ENCODE measurements around the gene C8A.

The C8A gene

GRCh38 chr1:56854521-56855099 lies at the start of gene C8A:
Gene C8A (plus strand): TSS chr1:56854797. CDS start chr1:56854902, 105 bp downstream.
- H3K4me3 ChIP-seq (ENCODE audit: low read depth, low read length) = no peak within 1 kb of the TSS

DNA sequence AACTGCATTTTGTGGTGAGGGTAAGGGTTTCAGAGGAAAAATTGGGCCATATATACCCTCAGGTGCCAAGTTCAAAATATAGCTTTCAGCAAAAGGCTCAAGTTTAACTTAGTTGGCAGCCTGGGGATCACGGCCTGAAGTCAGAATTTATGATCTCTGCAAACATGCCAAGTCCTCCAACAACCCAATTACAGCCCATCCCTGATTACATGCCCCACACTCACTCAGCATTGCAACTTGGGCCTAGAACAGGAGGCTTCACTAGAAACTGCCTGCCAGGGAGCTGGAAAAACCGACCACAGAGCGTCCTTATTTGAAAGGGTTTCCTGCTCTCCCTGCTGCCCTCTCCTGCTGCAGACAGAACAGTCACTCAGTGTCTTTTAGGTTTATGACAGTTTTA lies 47.8 kb upstream of the C8A start:
- no peak overlapping the region for H3K4me3 ChIP-seq (ENCODE audit: low read depth, low read length)

- no peak overlapping the region for H3K4me3 ChIP-seq (ENCODE audit: low read depth, low read length)
Observed at GRCh38 chr1:56808410-56808809, 46.2 kb upstream of the C8A start.

GRCh38 chr1:56811331-56811730 lies 43.3 kb upstream of the C8A start:
- no peak overlapping the region for H3K4me3 ChIP-seq (ENCODE audit: low read depth, low read length)

- no peak overlapping the region for H3K4me3 ChIP-seq (ENCODE audit: low read depth, low read length)
Observed at GRCh38 chr1:56814205-56814604, 40.4 kb upstream of the C8A start.

DNA sequence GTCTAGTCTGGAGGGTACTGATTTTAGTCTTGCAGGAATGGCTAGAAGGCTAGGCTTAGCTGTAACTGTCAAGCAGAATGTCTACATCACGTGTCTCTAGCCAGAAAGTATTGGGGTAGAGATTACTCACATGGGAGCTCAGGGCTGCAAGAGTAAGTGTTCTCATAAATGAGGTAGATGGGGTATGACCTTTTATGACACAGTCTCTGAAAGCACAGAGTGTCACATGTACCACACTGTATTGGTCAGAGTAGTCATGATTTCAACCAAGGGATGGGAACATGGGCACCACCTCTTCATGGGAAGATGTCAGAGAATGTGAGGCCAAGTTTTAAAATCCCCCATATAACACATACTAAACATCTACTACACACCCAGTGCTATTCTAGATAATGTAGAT lies 38.3 kb upstream of the C8A start:
- no peak overlapping the region for H3K4me3 ChIP-seq (ENCODE audit: low read depth, low read length)

- no peak overlapping the region for H3K4me3 ChIP-seq (ENCODE audit: low read depth, low read length)
Observed at GRCh38 chr1:56816909-56817308, 37.7 kb upstream of the C8A start.

GRCh38 chr1:56817716-56818463 lies 36.7 kb upstream of the C8A start:
- no peak overlapping the region for H3K4me3 ChIP-seq (ENCODE audit: low read depth, low read length)

DNA sequence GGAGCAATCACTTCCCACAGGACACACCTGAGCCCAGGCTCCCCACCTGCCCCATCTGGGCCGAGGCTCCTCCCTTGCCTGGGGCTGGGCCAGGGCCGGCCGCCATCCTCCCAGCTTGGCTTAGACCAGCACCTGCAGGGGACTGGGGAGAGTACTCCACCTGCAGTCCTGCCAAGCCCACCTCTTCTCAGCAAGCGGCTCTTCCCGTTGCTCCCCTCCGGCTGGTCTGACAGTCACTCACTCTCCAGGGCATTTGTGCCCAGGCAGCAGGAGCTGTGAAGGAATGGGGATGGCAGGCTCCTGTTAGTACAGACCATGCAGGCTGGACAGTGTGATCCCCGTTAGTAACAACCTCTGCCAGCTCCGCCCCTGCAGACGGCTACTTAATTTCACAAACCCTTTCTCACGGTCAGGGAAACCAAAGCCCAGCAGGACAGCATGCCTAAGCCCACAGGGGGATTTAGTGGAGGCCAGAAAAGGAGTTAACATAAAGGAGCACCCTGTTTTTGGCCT lies 35.2 kb upstream of the C8A start, which contains the start of gene FYB2:
Gene FYB2 (minus strand): TSS at position 18 of the 513 bp plus-strand sequence. CDS start 114 bp downstream, outside the sequence.
- H3K4me3 ChIP-seq (ENCODE audit: low read depth, low read length) = no peak within 1 kb of the TSS

- no peak overlapping the region for H3K4me3 ChIP-seq (ENCODE audit: low read depth, low read length)
Observed at GRCh38 chr1:56820755-56821461, 33.7 kb upstream of the C8A start.

GRCh38 chr1:56821462-56821797 lies 33.2 kb upstream of the C8A start:
- H3K4me3 ChIP-seq (ENCODE audit: low read depth, low read length) = no peak overlapping the region

DNA sequence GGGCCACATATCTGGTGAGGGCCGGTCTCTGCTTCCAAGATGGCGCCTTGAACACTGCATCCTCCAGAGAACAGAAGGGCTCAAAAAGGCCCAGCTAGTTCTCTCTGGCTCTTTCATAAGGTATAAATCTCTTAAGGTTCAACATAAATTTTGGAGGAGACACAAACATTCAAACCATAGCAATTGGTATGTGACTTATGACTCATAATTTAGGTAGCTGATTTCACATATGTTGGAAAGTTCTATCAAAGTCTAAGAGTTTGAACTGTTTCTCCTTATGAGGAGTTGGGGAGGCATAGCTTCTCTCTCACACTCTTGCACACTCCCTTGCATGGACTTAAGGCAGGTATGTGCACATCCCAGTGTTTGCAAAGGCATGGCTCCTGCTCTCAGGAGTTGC lies 30.3 kb upstream of the C8A start:
- no peak overlapping the region for H3K4me3 ChIP-seq (ENCODE audit: low read depth, low read length)

DNA sequence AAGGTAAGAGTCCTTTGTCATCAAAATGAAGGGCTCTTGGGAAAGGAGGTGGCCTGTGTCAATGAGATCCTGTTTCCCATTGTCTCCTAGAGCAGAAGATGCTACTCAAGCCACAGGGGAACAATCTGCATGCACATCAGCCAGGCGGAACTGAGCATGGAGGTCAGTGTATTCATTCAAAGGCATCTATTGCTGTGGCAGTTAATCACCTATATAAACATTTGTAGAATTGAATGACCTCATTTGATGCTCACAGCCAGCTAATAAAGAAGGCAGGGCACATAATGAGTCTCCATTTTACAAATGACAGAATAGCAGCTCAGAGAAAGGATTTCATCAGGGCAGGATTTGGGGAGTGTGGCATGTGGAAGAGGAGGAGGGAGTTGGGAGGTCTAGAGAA lies 29.7 kb upstream of the C8A start:
- H3K4me3 ChIP-seq (ENCODE audit: low read depth, low read length) = no peak overlapping the region

GRCh38 chr1:56825436-56825835 lies 29.2 kb upstream of the C8A start:
- no peak overlapping the region for H3K4me3 ChIP-seq (ENCODE audit: low read depth, low read length)

DNA sequence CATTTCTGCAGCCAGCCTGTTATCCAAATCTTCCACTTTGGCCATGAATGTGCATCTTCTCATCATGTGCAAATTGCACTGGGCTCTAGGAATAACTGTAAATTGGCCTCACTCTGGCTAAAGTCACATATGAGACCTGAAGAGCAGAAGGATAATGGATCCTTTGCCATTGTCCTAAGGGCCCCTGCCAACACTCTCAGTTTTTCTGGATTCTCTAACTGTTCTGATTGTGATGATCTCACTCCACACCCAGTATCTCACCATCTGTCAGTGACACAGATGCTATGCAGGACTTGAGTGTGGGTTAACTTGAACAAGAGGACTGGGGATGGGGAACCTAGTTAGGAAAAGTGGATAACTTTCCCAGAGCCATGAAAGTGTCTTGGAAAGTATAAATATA lies 26.9 kb upstream of the C8A start:
- H3K4me3 ChIP-seq (ENCODE audit: low read depth, low read length) = no peak overlapping the region

DNA sequence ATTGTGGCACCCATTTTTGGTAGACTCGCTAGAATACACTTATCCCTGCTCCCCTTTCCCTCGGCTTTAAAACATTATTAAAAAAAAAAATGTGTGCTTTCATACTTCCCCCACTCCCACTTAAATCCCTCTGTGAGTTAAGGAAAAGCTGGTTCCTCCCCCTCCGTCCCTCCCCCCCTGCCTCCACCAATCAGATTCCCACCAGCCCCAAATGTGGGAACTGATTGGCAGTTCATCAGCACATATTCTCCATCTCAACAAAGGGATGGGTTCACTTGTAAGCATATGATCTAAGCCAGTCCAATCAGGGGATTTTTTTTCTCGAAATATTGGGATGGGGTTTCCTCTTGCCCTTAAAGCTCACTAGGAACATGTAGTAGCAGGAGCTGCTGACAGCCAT lies 24.5 kb upstream of the C8A start:
- no peak overlapping the region for H3K4me3 ChIP-seq (ENCODE audit: low read depth, low read length)

- no peak overlapping the region for H3K4me3 ChIP-seq (ENCODE audit: low read depth, low read length)
Observed at GRCh38 chr1:56831871-56832693, 22.5 kb upstream of the C8A start.

DNA sequence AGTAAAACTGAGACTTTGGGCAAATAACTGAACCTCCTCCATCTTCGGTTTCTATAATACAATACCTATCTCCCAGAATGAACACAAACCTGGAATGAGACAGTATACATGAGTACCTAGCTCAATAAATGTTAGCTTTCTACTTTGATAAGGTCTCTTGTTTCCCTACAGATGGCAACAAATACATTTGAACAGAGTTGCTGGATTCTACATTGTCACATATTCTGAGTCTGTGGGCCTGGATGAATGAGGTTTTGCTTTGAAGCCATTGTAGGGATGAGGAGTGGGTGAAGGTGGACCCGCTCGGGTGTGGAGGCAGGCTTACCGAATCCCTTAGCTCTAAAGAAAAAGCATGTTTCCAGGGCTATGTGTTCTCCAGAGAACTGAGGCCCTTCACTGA lies 21.5 kb upstream of the C8A start:
- no peak overlapping the region for H3K4me3 ChIP-seq (ENCODE audit: low read depth, low read length)

DNA sequence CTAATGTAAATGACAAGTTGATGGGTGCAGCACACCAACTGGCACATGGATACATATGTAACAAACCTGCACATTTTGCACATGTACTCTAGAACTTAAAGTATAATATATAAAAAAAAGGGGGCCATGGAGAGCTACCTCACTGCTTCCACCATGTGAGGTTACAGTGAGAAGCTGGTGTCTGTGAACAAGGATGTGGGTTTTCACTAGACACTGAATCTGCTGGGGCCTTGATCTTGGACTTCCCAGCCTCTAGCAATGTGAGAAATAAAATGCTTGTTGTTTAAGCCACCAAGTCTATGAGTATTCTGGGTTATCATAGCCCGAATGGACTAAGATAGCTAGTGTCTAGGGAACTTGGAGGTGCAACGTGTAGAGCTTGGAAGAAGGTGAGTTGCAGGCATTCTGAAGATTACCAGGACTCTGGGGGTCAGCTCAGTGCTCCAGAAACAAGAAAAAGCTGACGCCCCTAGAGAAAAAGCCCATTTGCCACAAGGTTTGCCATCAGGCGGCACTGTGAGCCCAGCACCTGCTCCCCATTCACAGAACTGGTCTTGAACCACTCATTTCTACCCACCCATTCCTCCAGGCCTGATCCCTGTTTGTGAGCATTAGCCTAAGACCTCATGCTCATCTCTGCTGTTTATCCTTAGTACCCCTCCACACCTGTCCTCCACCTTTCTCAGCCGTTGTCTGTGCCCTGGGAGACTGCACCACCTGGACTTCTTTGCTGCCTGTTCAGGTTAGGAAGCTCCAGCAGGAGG lies 20.3 kb upstream of the C8A start:
- no peak overlapping the region for H3K4me3 ChIP-seq (ENCODE audit: low read depth, low read length)

- H3K4me3 ChIP-seq (ENCODE audit: low read depth, low read length) = no peak overlapping the region
Observed at GRCh38 chr1:56835657-56836056, 18.9 kb upstream of the C8A start.
